NCI-H748 treated with DMSO at 0.1 percent for 48 hours (cell line): ENCODE measurements around the gene PSORS1C2.

Experiments
- DNase-seq: peaks from one replicate; lab custom pipeline; 2025; lab: John Stamatoyannopoulos, UW

PSORS1C2 gene

DNA sequence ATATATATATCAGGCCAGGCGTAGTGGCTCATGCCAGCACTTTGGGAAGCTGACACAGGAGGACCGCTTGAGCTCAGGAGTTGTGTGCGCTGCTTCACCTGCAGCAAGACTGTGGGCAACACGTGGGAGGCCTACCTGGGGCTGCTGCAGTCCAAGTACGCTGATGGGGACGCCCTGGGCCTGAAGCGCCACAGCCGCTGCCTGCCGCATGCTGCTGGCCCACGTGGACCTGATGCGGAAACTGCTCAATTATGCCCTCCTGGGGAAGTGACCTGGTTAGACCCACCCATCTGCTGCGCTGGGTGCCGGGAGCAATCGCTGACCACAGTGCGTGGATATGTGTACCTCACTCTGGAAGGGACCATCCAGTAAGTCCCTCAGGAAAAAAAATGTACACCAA, 1.8 kb upstream of the PSORS1C2 start:
- no peak for DNase-seq

DNA sequence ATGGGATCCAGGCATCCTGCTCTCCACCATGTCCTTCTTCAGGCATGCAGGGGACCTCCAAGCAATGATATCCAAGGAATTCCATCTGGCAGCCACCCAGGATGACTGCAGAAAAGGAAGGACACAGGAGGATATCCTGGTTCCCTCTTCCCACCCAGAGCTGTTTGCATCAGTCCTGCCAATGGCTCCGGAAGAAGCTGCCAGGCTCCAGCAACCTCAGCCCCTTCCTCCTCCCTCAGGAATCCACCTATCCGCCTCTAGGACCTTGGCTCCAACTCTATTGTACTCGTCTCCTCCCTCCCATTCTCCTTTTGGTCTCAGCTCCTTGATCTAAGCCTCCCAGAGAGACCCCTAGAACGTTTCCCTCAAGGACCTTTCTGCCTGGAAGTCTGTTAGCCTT, 733 bp upstream of the PSORS1C2 start:
- no peak for DNase-seq

DNA sequence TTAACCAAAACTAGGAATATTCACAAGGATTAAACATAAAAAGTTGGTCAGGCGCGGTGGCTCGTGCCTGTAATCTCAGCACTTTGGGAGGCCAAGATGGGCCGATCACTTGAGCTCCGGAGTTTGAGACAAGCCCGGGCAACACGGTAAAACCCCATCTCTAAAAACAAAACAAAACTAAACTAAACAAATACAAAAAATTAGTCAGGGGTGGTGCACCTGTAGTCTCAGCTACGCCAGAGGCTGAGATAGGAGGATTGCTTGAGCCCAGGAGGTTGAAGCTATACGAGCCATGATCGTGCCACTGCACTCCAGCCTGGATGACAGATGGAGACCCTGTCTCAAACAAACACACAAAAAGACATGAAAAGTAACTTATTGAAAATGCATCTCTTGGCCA, 3.2 kb downstream of the PSORS1C2 start:
- DNase-seq, result no peak

DNA sequence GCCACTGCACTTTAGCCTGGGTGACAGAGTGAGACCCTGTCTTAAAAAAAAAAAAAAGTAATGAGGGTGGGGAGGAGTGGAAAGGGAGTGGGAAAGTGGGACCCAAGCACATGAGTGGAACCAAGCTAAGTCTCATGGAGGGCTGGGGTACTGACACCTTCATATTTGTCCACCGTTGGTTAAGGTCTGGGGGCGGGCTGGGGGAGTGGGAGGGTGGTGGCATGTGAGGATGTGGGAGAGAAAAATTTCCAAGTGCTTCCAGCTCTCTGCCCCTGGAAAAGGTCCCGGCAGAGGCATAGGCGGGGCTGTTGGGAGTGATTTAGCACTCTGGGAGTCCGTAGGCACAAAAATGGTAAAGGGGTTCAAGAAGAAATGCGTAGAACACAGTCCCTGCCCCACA, 6.1 kb downstream of the PSORS1C2 start:
- no peak for DNase-seq

DNA sequence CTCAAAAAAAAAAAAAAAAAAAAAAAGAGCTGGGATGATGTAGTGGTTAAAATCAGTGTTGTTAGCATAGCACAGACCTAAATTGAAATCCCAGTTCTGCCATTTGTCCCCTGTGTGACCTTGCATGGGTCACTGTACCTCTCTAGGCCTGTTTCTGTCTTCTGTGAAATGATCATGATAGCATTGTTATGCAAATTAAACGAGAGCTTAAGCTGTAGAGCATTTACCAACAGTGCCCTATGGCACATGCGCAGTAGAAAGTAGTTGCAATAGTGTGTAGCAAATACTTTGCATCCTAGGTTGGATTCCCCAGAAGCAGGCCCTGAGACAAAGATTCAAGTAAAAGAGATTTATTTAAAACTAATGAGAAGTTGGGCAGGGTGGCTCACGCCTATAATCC, 7.3 kb downstream of the PSORS1C2 start:
- no peak for DNase-seq

DNA sequence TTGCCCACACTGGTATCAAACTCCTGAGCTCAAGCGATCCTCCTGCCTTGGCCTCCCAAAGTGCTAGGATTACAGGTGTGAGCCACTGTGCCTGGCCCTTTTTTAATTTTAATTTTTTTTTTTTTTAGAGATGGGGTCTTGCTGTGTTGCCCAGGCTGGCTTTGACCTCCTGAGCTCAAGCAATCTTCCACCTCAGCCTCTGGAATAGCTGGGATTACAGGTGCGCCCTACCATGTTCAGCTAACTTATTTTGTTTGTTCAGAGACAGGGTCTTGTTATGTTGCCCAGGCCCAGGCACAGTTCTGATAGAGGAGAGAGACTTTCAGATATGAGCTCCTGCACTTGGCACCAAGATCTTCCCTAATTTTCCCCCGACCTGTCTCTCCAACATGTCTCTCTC, 8.1 kb downstream of the PSORS1C2 start:
- DNase-seq, result no peak

DNA sequence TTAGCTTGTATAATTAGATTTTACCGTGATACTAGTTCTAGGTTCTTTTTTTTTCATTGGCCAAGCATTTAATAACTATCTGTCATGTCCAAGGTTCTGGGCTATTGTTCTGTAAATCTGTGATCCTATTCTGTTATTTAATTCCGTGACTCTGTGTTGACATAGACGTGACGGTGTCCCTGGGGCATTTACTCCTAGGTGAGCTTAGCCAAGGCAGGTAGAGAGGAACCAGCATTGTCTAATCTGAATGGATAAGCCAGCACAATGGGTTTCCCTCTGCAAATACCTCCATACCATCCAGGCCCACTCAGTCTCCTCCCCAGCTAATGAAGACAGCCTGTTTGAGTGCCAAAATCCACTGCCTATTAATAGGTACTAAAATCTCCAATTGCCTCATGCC, 9.7 kb downstream of the PSORS1C2 start:
- DNase-seq, result no peak

DNA sequence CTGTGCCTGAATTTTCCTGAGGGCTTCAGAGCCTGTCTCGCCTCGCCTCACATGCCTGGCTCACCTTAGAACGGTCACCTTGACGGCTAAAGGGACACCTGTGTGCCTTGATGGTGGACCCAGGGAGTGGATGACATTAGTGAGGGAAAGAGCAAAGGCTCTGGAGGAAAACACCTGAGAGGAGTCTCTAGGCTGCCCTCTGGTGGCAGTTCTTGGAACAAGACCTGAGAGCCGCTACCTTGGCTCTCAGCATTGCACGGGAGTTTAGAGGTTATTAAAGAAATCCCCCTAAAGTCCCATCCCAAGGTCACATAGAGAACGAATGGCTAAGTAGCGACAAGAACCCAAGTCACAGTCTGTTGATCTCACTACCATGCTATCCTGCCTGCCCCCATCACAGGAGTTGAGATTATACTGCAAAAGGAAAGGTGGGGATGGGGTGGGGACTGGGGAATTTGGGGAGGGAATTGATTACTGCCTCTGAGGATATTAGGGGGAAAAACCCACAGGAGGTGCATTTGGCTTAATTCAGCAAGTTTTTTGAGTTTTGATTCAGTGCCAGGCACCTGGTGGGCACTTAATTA, 10.7 kb downstream of the PSORS1C2 start:
- peak; percentile 11 for DNase-seq

DNA sequence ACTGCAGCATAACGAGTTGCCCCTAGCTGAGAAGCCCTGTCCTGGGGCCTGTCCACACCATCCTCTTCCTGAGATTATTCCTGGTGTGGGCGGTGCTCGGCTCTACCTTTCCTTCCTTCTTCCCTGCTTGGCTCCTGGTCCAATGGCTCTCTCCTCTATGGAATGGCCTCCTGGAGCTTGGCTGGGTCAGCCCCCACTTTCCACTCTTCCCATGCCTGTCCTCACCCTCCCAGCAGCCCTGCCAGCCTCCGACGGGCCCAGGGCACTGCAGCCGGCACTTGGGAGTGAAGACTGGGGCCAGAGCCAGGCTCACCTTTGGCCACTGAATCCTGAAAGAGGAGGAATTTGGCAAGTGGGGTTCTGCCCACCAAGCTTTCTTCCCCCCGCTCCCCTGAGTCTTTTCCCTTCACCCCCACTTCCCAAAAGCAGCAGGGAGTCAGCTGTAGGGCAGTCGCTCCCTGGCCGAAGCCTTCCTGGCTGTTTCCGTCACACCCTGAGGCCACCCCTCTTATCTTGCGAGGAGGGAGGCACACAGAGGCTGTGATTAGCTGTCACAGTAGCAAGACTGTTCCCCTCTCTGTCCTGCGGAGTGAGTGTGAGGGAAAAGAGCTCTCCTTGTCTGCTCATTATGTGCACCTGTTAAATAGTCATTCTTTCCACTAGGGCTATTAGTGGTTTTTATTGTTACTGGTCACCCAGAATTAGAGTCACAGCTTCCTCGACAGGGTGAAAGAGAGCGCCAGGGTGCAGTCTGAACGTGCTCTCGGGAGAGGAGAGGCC, 12.3 kb downstream of the PSORS1C2 start:
- DNase-seq, result no peak

DNA sequence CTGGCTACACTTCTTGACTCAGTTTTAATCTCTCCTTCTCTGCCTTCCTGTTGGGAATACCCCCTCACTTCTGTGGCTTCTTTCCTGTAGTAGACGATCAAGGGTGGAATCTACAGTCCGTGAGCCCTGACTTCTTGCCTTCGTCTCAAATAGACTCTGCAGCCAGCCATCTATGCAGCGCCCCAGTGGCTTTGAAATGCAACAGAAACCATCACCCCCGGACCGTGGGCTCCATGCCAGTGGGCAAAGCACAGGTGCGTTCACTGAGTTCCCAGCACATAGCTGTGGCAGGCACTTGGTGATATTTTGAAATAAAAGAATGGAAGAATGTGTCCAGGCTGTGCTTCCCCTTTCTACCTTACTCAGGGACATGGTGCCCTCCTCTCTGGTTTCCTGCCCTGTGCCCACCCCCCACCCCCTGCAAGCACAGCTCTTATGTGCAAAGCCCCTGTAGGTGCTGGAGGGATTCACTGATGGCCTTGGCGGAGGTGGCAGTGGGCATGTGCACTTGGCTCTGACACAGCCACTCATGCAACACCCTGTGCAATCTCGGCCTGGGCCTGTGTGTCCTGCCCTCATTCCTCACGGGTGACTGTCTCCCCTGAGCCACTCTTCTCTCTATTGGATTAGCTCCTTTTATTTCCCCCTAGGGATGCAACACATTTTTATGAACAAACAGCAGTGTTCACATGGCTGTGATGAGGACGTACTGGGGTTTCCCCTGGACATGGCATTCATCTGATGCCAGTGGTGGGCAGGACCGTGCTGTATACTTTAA, 13.1 kb downstream of the PSORS1C2 start:
- no peak for DNase-seq

DNA sequence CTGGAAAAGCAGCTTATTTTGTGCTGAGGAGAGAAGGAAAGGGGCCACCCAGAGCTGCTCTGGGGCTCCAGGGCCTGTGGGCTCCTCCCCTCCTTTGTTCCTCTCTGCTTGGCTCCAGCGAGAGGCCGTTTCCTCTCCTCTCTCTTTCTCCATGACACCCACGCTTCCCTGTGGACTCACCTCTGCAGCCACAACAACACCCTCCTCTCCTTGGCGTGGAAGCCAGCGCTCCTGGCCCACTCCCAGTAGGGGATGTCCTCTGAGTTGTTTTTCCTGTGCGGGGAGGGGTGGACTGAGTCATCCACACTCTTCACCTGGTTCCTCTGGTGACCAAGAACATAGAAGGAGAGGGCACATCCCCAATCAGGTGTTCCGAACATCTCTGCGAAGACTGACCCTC, 13.7 kb downstream of the PSORS1C2 start:
- DNase-seq, result no peak

DNA sequence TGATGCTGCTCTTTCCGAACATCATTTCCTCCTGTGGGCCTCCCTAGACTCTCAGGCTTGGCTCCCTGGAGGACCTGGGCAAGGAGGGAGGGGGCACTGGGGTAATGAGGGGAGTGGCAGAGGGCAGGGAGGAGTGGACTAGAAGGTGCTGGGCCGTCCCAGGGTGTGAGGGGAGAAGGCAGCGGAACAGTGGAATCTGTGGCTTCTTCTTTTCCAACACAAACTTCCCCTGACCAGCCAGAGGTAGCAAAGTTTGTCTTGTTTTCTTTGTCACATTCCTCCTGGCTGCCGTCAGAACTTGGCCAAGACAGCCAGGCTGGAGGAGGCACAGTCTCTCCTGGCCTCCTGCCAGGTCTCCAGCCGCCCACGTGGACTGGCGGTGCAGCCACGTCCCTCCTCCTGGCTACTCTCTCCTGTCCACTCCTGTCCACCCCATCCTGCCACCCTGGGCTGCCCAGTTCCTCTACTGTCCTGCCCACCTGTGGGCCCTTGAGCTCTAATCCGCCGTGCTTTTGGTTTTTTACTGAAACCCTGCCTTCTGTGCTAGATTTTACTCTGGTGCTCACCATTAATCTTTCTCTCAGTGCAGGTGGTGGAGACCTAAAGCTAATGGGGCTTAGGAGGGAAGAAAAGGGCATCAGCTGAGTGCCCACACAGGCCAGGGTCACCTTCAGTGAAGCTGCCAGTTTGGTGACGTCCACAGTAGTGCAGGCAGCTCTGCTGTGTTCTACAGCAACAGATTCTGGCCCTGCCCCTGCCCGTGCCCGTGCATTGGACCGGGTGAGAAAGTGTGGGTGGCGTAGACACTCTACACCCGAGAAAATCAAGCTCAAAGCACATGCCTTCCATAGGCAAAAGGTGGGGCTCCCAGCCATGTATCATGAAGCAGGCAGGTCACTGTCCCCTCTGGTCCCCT, 15.8 kb downstream of the PSORS1C2 start:
- DNase-seq, result no peak

DNA sequence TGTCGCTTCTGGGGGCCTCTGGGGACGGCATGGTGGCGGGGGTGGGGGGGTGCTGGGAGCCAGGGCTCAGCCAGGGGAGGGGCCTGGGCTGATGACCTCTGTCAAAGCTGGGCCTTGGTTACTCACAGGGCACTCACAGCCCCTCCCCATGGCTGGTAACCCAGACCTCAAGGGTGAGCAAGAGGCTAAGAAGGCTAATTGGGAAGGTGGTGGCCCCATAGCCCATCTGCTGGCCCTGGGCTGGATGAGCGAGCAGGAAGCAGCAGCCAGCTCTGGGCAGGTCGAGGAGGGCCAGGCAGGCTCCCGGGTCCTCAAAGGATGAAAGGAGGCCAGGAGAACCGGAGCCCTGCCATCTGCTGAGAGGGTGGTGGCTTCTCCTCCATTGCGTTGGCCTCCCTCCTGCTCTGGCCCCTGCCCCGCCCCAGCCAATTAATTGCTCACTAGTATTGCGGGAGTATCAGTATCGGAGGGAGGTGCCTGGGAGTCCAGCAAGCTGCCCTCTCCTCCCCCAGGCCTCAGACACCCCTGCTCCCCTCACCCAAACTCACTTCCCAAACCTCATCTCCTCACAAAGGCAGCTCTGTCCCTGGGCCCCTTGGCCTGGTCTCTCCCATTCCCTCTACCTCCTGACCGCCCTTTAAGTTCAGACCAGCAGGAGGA, 17.6 kb downstream of the PSORS1C2 start:
- no peak for DNase-seq

DNA sequence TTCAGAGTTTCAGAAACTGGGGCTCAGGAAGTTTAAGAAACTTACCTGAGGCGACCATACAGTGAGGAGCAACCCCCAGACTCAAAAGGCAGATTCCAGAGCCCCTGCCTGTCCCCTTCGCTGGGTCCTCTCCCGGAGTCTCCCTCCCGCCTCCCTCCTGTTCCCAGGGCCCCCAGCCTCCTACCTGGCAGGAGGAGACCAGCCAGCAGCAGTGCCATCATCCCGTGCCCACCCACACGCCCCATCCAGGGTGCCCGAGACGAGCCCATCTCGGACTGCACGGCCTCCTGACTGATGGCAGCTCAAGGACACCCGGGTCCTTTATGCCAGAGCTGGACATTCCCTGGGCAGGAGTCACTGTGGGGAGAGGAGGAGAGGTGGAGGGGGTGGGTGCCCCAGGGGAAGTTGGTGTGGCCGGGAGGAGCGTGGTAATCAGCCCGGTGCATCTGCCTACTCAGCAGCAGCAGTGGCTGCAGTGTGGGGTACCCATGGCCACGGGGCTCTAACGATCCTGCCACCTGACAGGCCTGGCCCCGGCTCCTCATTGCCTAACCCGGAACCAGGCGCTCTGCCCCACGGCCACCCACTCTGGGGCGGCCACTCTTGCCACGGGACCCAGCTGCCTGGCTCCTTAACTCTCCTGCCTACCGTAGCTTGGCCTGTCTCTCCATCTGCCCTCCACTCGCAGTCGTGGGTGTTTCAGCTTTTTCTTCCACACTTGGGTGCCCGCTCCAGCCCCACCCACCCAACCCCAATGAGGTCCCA, 18.5 kb downstream of the PSORS1C2 start, which contains the start of gene CDSN:
CDSN (minus strand) TSS at position 296 of the 765 bp plus-strand sequence; CDS start at position 269, 27 bp downstream.
- DNase-seq, result no peak

DNA sequence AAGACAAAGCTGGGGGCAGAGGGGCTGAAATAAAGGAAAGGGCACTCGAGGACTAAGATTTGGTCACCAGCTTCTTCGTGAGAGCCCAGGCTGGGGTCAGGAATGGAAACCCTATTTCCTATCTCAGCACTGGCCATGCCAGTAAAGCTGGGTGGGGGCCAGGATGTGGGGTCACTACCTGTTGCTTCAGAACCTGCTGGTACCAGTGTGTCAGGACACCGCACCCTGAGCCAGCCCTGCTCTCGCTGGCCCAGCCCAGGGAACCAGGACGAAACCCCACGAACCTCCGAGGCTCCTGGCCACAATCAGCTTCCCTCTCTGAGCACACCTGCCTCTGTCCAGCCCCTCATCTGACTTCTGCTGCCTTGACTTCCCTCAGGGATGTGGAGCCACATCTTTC, 20.7 kb downstream of the PSORS1C2 start:
- no peak for DNase-seq

DNA sequence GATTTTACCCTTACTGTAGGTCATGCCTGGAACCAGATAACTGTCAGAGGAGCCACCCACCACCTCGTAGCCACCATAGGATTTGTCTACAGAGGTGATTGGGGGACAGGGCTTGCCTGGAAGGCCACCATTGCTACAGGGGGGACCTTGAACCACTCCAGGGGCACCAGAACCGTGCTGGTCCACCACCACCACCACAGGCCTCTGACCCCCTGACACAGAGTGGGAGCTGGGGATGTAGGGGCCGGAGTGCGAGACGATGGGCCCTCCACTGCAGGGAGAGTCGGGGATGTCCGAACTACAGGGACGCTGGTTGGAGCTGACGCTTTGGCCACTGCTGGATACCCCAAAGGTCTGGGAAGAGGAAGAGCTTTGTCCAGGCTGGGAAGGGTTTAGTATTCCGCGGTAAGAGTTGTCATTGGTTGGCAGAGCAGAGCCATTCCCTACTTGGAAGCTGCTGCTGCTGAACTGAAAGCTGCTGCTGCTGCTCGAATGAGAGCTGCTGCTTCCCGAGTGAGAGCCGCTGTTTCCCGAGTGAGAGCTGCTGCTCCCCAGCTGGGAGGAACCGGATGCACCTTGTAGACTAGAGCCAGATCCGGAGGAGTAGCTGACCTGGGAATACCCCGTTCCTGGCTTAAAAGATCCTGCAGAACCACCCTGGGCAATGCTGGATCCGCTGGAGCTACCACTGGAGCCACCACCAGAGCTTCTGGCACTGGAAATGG, 22.0 kb downstream of the PSORS1C2 start:
- DNase-seq, result no peak

DNA sequence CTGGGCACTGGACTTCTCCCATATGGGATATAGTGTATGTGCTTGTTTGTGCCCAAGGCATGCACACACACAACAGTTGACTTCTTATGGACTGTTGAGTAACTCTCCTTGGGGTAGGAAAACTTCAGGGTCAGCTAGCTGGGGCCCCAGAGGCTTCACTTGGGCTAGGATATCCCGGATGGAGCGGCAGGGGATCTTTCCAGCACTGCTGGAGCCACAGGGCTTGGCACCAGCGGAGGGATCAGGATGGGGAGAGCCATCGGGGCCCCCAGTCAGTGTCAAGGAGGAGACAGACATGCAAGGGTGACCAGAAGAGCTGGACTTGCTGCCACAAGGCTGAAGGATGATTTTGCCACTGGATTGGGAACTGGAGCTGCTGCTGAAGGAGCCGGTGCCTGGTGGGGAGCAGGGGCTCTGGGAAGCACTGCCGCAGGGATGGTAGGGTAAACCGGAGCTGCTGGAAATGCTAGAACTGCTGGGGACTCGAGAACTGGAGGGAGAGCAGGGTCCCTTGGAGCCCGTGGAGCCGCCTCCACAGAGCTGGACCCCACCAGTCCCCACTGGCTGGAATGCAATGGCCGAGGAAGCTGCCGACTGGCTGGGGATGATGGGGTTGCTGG, 22.8 kb downstream of the PSORS1C2 start:
- DNase-seq, result no peak

DNA sequence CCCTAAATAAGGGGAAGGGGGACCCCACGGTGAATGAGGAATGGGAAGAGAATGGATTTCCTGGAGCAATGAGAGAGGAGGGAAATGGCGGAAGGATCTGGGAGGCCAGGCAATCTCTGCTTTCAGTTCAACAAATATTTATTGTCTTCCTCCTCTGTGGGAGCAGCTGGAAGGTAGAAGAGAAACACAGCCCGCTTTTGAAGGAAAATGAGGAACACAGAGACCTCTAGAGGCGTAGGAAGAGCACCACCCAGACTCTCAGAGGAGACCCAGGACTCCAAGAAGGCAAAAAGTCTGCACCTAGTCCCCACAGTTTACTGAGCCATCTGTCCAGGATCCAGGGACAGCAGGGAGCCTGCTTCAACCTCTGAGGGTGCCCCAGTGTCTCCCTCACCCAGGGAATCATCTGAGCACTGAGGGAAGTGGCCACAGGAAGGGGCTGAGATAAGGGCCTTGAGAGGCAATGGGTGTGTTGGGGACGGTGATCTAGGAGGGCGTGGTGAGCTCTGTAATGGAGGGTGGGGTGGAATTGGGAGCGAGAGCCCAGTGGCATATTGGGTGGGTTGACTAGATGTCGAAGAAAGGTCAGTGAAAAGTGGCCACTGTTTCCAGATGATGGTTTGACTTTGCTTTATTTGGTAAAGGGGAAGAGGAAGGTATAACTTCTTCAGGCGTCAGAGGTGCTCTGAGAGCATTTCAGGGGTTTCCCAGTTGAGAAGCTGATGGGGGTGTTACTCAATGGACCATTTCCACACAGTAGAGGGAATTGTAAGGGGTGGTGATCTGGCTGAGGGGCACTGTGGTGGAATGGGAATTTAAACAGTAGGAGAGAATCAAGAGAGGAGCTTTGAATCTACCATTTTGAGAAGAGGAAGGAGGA, 23.7 kb downstream of the PSORS1C2 start:
- no peak for DNase-seq

DNA sequence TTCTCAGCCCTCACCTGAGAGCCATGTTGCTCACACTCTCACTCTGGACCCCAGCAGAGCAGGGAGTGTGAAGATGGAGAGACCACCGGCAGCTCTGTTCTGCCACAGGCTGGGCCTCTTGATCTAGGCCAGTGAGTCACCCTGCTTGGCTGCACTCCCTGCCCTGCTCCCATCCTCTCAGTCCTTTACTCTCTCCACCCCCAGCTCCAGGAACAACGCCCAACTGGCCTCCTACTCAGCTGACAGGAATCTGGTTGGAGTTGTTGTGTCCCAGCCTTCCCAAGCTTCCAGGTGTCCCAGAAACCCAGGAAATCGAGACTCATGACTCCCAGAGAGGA, 24.4 kb downstream of the PSORS1C2 start, which contains the start of gene PSORS1C1:
PSORS1C1 (plus strand) TSS at position 260 of the 338 bp plus-strand sequence. CDS start 14,833 bp downstream, outside the sequence.
- no peak for DNase-seq
